IMR-90 (cell line): ENCODE data around the gene ATP2B1. TPM values are rescaled to one million over a fixed set of nuclear protein-coding genes. Genes with fewer than 3 reads are reported as not detected.

Experiments used
- ATAC-seq: fragments of 200-7000 bp; cut with Tn5 transposase; 2 replicates; pipeline ENCODE4 v1.9.1; 2020; ENCODE audit warnings: low read depth, mild to moderate bottlenecking, moderate library complexity
- BruUV-seq: library from RNA; stranded (reverse); fragments of 400-500 nt; replicated peaks from 2 replicates; lab custom pipeline; 2021; lab: Mats Ljungman, UMichigan
- CTCF ChIA-PET: fragments of 300-600 bp; formaldehyde crosslinking; extraction: SDS; loops from one replicate; lab custom pipeline; 2021; ENCODE audit warnings: antibody characterized with exemption; lab: Yijun Ruan, JAX
- POLR2A ChIA-PET: fragments of 300-600 bp; sonication (Branson Sonifier 250); formaldehyde crosslinking; loops from one replicate; lab custom pipeline; 2022; ENCODE audit warnings: antibody characterized with exemption; ENCODE audit not compliant: unreplicated experiment; lab: Charles Lee
- DNase-seq: peaks from one replicate; pipeline ENCODE4 v3.0.0; 2013
- H2AFZ ChIP-seq: replicated peaks from 2 replicates; pipeline ENCODE3; 2013; ENCODE audit warnings: low read length, mild to moderate bottlenecking; ENCODE audit not compliant: poor library complexity
- H2AK5ac ChIP-seq: 2 replicates; pipeline ENCODE4 v1.6.1; 2013; ENCODE audit warnings: low read depth, low read length, inconsistent platforms
- H2AK9ac ChIP-seq: replicated peaks from 2 replicates; pipeline ENCODE3; 2013; ENCODE audit warnings: mild to moderate bottlenecking, low read depth, low read length, moderate library complexity; ENCODE audit not compliant: poor library complexity
- H2BK120ac ChIP-seq: 2 replicates; pipeline ENCODE4 v1.6.1; 2013; ENCODE audit warnings: low read depth, low read length, inconsistent platforms
- H2BK15ac ChIP-seq: 3 replicates; pipeline ENCODE4 v1.6.1; 2013; ENCODE audit warnings: low read depth, low read length, inconsistent platforms
- H2BK20ac ChIP-seq: 2 replicates; pipeline ENCODE4 v1.6.1; 2013; ENCODE audit warnings: low read depth, mild to moderate bottlenecking, inconsistent platforms, low read length, moderate library complexity
- H2BK5ac ChIP-seq: 2 replicates; pipeline ENCODE4 v1.6.1; 2013; ENCODE audit warnings: mild to moderate bottlenecking, low read depth, low read length, inconsistent platforms; ENCODE audit not compliant: poor library complexity, severe bottlenecking
- H3K14ac ChIP-seq: replicated peaks from 2 replicates; pipeline ENCODE4 v1.6.1; 2013; ENCODE audit warnings: low read depth, low read length, inconsistent platforms
- H3K18ac ChIP-seq: 2 replicates; pipeline ENCODE4 v1.6.1; 2013; ENCODE audit warnings: low read depth, low read length, control low read depth
- H3K23ac ChIP-seq: 2 replicates; pipeline ENCODE4 v1.6.1; 2013; ENCODE audit warnings: low read depth, low read length, inconsistent platforms
- H3K27ac ChIP-seq: 2 replicates; pipeline ENCODE4 v1.5.1; 2013; ENCODE audit warnings: mild to moderate bottlenecking, control low read depth, low read length; ENCODE audit not compliant: insufficient read depth
- H3K27me3 ChIP-seq: 2 replicates; pipeline ENCODE4 v1.6.1; 2013; ENCODE audit warnings: low read length; ENCODE audit not compliant: control insufficient read depth, insufficient read depth
- H3K36me3 ChIP-seq: 2 replicates; pipeline ENCODE4 v1.6.1; 2013; ENCODE audit warnings: low read length, mixed read lengths; ENCODE audit not compliant: control insufficient read depth, insufficient read depth
- H3K4ac ChIP-seq: 2 replicates; pipeline ENCODE4 v1.6.1; 2013; ENCODE audit warnings: low read depth, low read length, inconsistent platforms
- H3K4me1 ChIP-seq: 2 replicates; pipeline ENCODE4 v1.6.1; 2013; ENCODE audit warnings: low read length, mixed read lengths; ENCODE audit not compliant: control insufficient read depth, insufficient read depth
- H3K4me2 ChIP-seq: 2 replicates; pipeline ENCODE4 v1.6.1; 2013; ENCODE audit warnings: low read depth, mild to moderate bottlenecking, control low read depth, low read length, moderate library complexity
- H3K4me3 ChIP-seq: 2 replicates; pipeline ENCODE4 v1.5.1; 2013; ENCODE audit warnings: low read depth, mild to moderate bottlenecking, control low read depth, low read length, moderate library complexity; ENCODE audit not compliant: insufficient read depth
- H3K56ac ChIP-seq: 2 replicates; pipeline ENCODE4 v1.6.1; 2013; ENCODE audit warnings: low read length, inconsistent platforms; ENCODE audit not compliant: insufficient read depth; ENCODE audit errors: extremely low read depth
- H3K79me1 ChIP-seq, 2 experiments: 2 replicates each; pipeline ENCODE4 v1.6.1; 2013; ENCODE audit warnings: low read length in 2 of 2, inconsistent platforms in 1 of 2, low read depth in 1 of 2
- H3K9ac ChIP-seq: 2 replicates; pipeline ENCODE4 v1.6.1; 2013; ENCODE audit warnings: low read depth, low read length, control low read depth
- H3K9me1 ChIP-seq: 2 replicates; pipeline ENCODE4 v1.6.1; 2013; ENCODE audit warnings: low read length, inconsistent platforms; ENCODE audit not compliant: insufficient read depth
- H3K9me3 ChIP-seq: 2 replicates; pipeline ENCODE4 v1.6.1; 2013; ENCODE audit warnings: low read length; ENCODE audit not compliant: control insufficient read depth, insufficient read depth
- H4K20me1 ChIP-seq: 2 replicates; pipeline ENCODE4 v1.6.1; 2013; ENCODE audit warnings: low read length, inconsistent platforms; ENCODE audit not compliant: insufficient read depth
- H4K5ac ChIP-seq: 2 replicates; pipeline ENCODE4 v1.6.1; 2013; ENCODE audit warnings: mild to moderate bottlenecking, low read depth, low read length, control low read depth
- H4K8ac ChIP-seq, 2 experiments: 2 replicates each; pipeline ENCODE4 v1.6.1; 2013; ENCODE audit warnings: low read depth in 2 of 2, low read length in 2 of 2, control low read depth in 1 of 2, inconsistent platforms in 1 of 2
- H4K91ac ChIP-seq: 2 replicates; pipeline ENCODE4 v1.6.1; 2013; ENCODE audit warnings: low read depth, low read length, inconsistent platforms; ENCODE audit not compliant: insufficient read depth
- CEBPB ChIP-seq: IDR thresholded peaks from 2 replicates; pipeline ENCODE4 v1.6.1; 2012; ENCODE audit warnings: low read depth, low read length, improper control_type of control experiment
- CHD1 ChIP-seq: IDR thresholded peaks from 2 replicates; pipeline ENCODE4 v1.6.1; 2012; ENCODE audit warnings: low read depth, low read length, improper control_type of control experiment
- FOS ChIP-seq: fragments of 150-350 bp; IDR thresholded peaks from 2 replicates; pipeline ENCODE4 v1.6.1; 2016; ENCODE audit warnings: low read depth, low read length
- MAZ ChIP-seq: IDR thresholded peaks from 2 replicates; pipeline ENCODE4 v1.6.1; 2012; ENCODE audit warnings: low read depth, mild to moderate bottlenecking, low read length, improper control_type of control experiment, moderate library complexity, borderline replicate concordance
- RAD21 ChIP-seq: IDR thresholded peaks from 2 replicates; pipeline ENCODE4 v1.6.1; 2012; ENCODE audit warnings: low read length, improper control_type of control experiment
- WGBS, 2 experiments: methylation state at CpG; one replicate each; pipeline versions ENCODE4 v1.1.5 to v1.1.7; 2013; ENCODE audit warnings: missing lambda C conversion rate in 2 of 2; ENCODE audit not compliant: insufficient read length in 1 of 2; ENCODE audit errors: extremely low coverage in 2 of 2; 5-methylcytosine and 5-hydroxymethylcytosine counted together
- dilution Hi-C: fragments of 300-500 bp; cut with HindIII; formaldehyde crosslinking; loops from one replicate; pipeline ENCODE4 v1.14.3; 2018; ENCODE audit warnings: low sequenced_read_pairs; ENCODE audit not compliant: unreplicated experiment
- in situ Hi-C: fragments of 300-500 bp; cut with MboI; formaldehyde crosslinking; loops from 3 replicates; pipeline ENCODE4 v1.14.3; 2019; ENCODE audit warnings: low sequenced_read_pairs, inconsistent platforms, mixed read lengths
- intact Hi-C: fragments of 100-400 bp; cut with micrococcal nuclease; formaldehyde crosslinking; loops from 2 replicates; pipeline ENCODE4 v1.10.0; 2022
- polyA plus RNA-seq, 3 experiments: library from polyadenylated mRNA; depleted of rRNA; stranded (reverse); fragments of >200 nt; gene quantifications; 2 replicates each; pipeline ENCODE4 v1.2.3, GENCODE V29; 2012; ENCODE audit warnings: low replicate concordance in 1 of 3
- total RNA-seq: library from RNA; depleted of rRNA; stranded (reverse); fragments of >200 nt; gene quantifications from 2 replicates; pipeline ENCODE4 v1.2.3, GENCODE V29; 2012
- TF ChIP-seq, protein P1 (sequence below): fragments of 150-350 bp; IDR thresholded peaks from 2 replicates; pipeline ENCODE4 v1.6.1; 2016; ENCODE audit warnings: low read depth, mild to moderate bottlenecking, low read length, moderate library complexity, borderline replicate concordance
- TF ChIP-seq, protein P2 (sequence below): conservative IDR thresholded peaks from 2 replicates; pipeline ENCODE4 v1.5.1; 2012; ENCODE audit warnings: mild to moderate bottlenecking, low read depth, low read length, improper control_type of control experiment

Gene ATP2B1
- total and polyA plus RNA-seq, 2 of the 4 experiments (the other 2 are of a cell fraction): 9.9 to 32.6 TPM

DNA sequence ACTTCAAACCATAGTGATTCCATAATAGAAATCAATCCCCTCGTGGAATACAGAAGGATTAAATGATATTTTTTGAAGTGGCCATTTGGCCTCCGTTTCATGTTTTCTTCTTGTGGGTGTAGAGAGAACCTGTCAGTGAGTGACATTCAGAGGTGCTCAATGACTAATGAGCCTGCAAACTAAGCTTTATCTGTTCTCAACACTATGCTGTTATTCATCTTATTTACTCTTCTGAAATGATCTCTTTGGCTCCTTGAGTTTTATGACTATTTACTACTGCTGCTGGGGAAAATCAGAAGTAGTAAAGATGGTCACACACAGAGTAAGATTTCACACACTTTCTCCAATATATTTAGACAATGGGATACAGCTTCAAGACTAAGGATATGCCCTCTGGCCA, 30.4 kb downstream of the ATP2B1 start:
- H3K27me3 ChIP-seq: no peaks in the 10 kb centered on the region
- H3K27ac ChIP-seq: no peak overlapping the region
- ATAC-seq: no peak
- DNase-seq: no peak
- no peak overlapping the region for H3K9ac ChIP-seq
- H3K18ac ChIP-seq: no peak overlapping the region
- H4K20me1 ChIP-seq: peaks cover 46% of the 10 kb centered on the region
- peaks cover 3% of the 10 kb centered on the region; the same call in 1 of the 2 replicates for H3K4me1 ChIP-seq
- peaks cover 3% of the 10 kb centered on the region; the same call in 1 of the 2 replicates for H3K9me1 ChIP-seq
- H3K4me2 ChIP-seq: no peak overlapping the region
- H2AK9ac ChIP-seq: no peak overlapping the region
- H2BK5ac ChIP-seq: no peak overlapping the region
- no peak overlapping the region for H3K4ac ChIP-seq
- WGBS, 2 experiments: no CpG with 5 or more reads among the region's 2 CpGs
- no peak overlapping the region for H4K8ac ChIP-seq
- BruUV-seq: no TSS peak
- no peak overlapping the region for H3K4me3 ChIP-seq
- H3K14ac ChIP-seq: no peak overlapping the region
- no peak overlapping the region for H4K91ac ChIP-seq
- H2BK15ac ChIP-seq: no peak overlapping the region
- dilution Hi-C loops: no loop called here
- H3K36me3 ChIP-seq: no peaks in the 10 kb centered on the region
- peaks cover 20 to 50% of the 10 kb centered on the region in 2 experiments; a peak in 3 of 4 replicates for H3K79me1 ChIP-seq
- no peak overlapping the region for H3K23ac ChIP-seq
- no peak overlapping the region for H2AFZ ChIP-seq
- H3K9me3 ChIP-seq: peaks cover 2% of the 10 kb centered on the region; the same call in 1 of the 2 replicates
- H4K5ac ChIP-seq: no peak overlapping the region
- intact Hi-C loops: no loop called here
- no peak for TF ChIP-seq CHD1
- no peak for TF ChIP-seq CEBPB
- no peak for TF ChIP-seq FOS
- TF ChIP-seq RAD21: no peak
- TF ChIP-seq, protein P1, sequence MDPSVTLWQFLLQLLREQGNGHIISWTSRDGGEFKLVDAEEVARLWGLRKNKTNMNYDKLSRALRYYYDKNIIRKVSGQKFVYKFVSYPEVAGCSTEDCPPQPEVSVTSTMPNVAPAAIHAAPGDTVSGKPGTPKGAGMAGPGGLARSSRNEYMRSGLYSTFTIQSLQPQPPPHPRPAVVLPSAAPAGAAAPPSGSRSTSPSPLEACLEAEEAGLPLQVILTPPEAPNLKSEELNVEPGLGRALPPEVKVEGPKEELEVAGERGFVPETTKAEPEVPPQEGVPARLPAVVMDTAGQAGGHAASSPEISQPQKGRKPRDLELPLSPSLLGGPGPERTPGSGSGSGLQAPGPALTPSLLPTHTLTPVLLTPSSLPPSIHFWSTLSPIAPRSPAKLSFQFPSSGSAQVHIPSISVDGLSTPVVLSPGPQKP: no peak
- TF ChIP-seq, protein P2, sequence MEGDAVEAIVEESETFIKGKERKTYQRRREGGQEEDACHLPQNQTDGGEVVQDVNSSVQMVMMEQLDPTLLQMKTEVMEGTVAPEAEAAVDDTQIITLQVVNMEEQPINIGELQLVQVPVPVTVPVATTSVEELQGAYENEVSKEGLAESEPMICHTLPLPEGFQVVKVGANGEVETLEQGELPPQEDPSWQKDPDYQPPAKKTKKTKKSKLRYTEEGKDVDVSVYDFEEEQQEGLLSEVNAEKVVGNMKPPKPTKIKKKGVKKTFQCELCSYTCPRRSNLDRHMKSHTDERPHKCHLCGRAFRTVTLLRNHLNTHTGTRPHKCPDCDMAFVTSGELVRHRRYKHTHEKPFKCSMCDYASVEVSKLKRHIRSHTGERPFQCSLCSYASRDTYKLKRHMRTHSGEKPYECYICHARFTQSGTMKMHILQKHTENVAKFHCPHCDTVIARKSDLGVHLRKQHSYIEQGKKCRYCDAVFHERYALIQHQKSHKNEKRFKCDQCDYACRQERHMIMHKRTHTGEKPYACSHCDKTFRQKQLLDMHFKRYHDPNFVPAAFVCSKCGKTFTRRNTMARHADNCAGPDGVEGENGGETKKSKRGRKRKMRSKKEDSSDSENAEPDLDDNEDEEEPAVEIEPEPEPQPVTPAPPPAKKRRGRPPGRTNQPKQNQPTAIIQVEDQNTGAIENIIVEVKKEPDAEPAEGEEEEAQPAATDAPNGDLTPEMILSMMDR: no peak
- TF ChIP-seq MAZ: no peak
- CTCF ChIA-PET: interaction anchor here (0.6 kb wide), 1 partner anchor 116 kb away, joined by 3 read pairs; no protein-coding TSS in a partner anchor
- in situ Hi-C loops: no loop called here
- POLR2A ChIA-PET: no interaction called here
- H2AK5ac ChIP-seq: no peak overlapping the region
- H2BK20ac ChIP-seq: no peak overlapping the region
- no peak overlapping the region for H2BK120ac ChIP-seq
- H3K56ac ChIP-seq: no peak overlapping the region
